ENCODE results near the gene YIPF3.
"Not testable (repeated sequence)": the region's sequence is repeated elsewhere in the genome, so short reads cannot be mapped to it uniquely, and the experiment has no call there.

The YIPF3 gene

DNA sequence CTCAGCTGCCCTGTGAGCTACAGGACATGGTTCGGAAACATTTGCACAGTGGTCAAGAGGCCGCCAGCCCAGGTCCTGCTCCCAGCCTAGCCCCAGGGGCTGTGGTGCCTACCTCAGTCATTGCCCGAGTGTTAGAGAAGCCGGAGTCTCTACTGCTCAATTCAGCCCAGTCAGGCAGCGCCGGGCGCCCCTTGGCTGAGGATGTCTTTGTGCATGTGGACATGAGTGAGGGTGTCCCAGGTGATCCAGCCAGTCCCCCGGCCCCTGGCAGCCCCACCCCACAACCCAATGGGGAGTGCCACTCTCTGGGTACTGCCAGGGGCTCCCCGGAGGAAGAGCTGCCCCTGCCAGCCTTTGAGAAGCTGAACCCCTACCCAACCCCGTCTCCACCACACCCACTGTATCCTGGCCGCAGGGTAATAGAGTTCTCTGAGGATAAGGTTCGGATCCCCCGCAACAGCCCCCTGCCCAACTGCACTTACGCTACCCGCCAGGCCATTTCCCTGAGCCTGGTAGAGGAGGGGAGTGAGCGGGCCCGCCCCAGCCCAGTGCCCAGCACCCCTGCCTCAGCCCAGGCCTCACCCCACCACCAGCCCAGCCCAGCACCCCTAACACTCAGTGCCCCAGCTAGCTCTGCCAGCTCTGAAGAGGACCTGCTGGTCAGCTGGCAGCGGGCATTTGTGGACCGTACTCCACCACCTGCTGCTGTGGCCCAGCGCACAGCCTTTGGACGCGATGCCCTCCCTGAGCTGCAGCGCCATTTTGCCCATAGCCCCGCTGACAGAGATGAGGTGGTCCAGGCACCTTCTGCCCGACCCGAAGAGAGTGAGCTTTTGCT lies 11.8 kb downstream of the YIPF3 start:
- no peak overlapping the region for H3K27ac ChIP-seq

DNA sequence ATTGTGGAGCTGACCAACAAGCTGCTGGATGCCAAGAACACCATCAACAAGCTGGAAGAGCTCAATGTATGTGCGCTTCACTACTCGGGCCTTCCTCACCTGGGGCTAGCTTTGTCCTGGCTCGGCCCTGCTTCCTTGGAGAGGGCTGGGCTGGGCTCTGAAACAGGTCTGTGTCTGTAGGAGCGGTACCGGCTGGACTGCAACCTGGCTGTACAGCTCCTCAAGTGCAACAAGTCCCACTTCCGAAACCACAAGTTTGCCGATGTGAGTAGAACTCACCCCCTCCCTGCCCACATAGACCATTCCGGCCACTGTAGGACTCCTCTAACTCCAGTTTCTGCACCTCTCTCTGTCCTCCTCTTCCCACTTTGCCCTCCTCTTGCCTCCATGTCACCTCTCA lies 13.3 kb downstream of the YIPF3 start:
- no peak overlapping the region for H3K4me3 ChIP-seq
- no peaks in the 10 kb centered on the region for H3K9me3 ChIP-seq
- TF ChIP-seq, protein P1, sequence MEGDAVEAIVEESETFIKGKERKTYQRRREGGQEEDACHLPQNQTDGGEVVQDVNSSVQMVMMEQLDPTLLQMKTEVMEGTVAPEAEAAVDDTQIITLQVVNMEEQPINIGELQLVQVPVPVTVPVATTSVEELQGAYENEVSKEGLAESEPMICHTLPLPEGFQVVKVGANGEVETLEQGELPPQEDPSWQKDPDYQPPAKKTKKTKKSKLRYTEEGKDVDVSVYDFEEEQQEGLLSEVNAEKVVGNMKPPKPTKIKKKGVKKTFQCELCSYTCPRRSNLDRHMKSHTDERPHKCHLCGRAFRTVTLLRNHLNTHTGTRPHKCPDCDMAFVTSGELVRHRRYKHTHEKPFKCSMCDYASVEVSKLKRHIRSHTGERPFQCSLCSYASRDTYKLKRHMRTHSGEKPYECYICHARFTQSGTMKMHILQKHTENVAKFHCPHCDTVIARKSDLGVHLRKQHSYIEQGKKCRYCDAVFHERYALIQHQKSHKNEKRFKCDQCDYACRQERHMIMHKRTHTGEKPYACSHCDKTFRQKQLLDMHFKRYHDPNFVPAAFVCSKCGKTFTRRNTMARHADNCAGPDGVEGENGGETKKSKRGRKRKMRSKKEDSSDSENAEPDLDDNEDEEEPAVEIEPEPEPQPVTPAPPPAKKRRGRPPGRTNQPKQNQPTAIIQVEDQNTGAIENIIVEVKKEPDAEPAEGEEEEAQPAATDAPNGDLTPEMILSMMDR (IDR thresholded peaks at IDR 0.05), result no peak
- H3K36me3 ChIP-seq, result peaks cover 57 to 77% (median 69%) of the 10 kb centered on the region in 3 donors
- intact Hi-C loops (cut with DNase I; ENCODE audit: low total_unique reads), result loop anchor here (10.0 kb wide), 2 partner anchors 139 to 239 kb away; partner anchors contain the start of gene ZNF318
- DNase-seq, result peak in 1 of 2 donors; percentile 52
- H3K4me1 ChIP-seq, result peaks cover 0 to 18% (median 3%) of the 10 kb centered on the region in 4 donors
- no peaks in the 10 kb centered on the region for H3K27me3 ChIP-seq
- no peak overlapping the region for H3K27ac ChIP-seq

More for the DNA sequence above, 11.8 kb downstream of the YIPF3 start:
- H3K36me3 ChIP-seq, result peaks cover 46 to 62% (median 54%) of the 10 kb centered on the region in 3 donors
- no peaks in the 10 kb centered on the region for H3K27me3 ChIP-seq
- TF ChIP-seq, protein P1 (IDR thresholded peaks at IDR 0.05), result no peak
- intact Hi-C loops (cut with DNase I; ENCODE audit: low total_unique reads), result loop anchor here (10.0 kb wide), 2 partner anchors 140 to 240 kb away; partner anchors contain the start of gene ZNF318
- no peak for DNase-seq
- peaks cover 0 to 21% (median 15%) of the 10 kb centered on the region in 4 donors for H3K4me1 ChIP-seq
- H3K4me3 ChIP-seq, result no peak overlapping the region
- no peaks in the 10 kb centered on the region for H3K9me3 ChIP-seq

DNA sequence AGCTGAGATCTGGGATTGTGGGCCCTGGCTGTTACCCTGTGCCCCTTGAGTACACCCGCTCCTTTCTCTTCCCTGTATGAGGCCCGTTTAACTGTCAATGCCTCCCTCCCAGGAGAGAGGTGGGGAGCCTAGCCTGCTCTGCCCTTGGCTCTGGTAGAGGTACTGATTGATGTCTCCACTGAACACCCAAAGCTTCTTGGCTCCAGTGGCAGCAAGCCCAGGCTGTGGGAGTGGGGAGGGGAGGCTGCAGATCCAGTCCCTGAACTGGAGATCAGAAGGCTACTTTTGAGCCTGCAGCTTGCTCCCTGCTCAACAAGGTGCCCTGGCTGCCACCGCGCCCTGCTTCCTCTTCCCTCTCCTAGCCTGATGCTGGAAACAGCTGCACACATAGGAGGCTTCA lies 14.1 kb downstream of the YIPF3 start:
- no peaks in the 10 kb centered on the region for H3K9me3 ChIP-seq
- H3K4me3 ChIP-seq, result no peak overlapping the region
- H3K27me3 ChIP-seq, result no peaks in the 10 kb centered on the region
- peaks cover 57 to 85% (median 77%) of the 10 kb centered on the region in 3 donors for H3K36me3 ChIP-seq
- no peak for DNase-seq
- H3K4me1 ChIP-seq, result peaks cover 0 to 24% (median 2%) of the 10 kb centered on the region in 4 donors
- no peak overlapping the region for H3K27ac ChIP-seq
- intact Hi-C loops (cut with DNase I; ENCODE audit: low total_unique reads), result loop anchor here (10.0 kb wide), 2 partner anchors 138 to 238 kb away; partner anchors contain the start of gene ZNF318
- TF ChIP-seq, protein P1 (IDR thresholded peaks at IDR 0.05), result no peak

DNA sequence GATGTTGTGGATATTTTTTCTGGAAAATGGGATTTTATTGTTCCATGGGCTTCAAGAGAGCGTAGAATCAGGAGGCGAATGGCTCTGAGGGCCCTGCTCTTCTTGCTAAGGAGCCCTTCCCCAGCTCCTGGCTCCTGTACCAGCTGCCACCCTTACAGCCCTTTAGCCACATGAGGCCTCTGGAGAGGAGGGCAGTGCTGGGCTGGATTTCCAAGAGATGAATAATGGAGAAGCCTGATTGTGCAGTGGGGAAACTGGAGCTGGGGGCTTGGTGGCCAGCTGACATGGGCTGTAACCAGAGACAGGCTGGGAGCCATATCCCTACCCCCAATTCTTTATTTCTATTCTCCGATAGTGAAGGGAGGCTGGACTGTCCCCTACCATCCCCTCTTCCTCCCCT lies 15.8 kb downstream of the YIPF3 start:
- no peaks in the 10 kb centered on the region for H3K27me3 ChIP-seq
- DNase-seq, result no peak
- no peaks in the 10 kb centered on the region for H3K9me3 ChIP-seq
- intact Hi-C loops (cut with DNase I; ENCODE audit: low total_unique reads), result loop anchor here (10.0 kb wide), 2 partner anchors 136 to 236 kb away; partner anchors contain the start of gene ZNF318
- H3K4me1 ChIP-seq, result peaks cover 0 to 37% (median 13%) of the 10 kb centered on the region in 4 donors
- no peak overlapping the region for H3K4me3 ChIP-seq
- no peak overlapping the region for H3K27ac ChIP-seq
- peaks cover 57 to 85% (median 78%) of the 10 kb centered on the region in 3 donors for H3K36me3 ChIP-seq
- TF ChIP-seq, protein P1 (IDR thresholded peaks at IDR 0.05), result no peak

DNA sequence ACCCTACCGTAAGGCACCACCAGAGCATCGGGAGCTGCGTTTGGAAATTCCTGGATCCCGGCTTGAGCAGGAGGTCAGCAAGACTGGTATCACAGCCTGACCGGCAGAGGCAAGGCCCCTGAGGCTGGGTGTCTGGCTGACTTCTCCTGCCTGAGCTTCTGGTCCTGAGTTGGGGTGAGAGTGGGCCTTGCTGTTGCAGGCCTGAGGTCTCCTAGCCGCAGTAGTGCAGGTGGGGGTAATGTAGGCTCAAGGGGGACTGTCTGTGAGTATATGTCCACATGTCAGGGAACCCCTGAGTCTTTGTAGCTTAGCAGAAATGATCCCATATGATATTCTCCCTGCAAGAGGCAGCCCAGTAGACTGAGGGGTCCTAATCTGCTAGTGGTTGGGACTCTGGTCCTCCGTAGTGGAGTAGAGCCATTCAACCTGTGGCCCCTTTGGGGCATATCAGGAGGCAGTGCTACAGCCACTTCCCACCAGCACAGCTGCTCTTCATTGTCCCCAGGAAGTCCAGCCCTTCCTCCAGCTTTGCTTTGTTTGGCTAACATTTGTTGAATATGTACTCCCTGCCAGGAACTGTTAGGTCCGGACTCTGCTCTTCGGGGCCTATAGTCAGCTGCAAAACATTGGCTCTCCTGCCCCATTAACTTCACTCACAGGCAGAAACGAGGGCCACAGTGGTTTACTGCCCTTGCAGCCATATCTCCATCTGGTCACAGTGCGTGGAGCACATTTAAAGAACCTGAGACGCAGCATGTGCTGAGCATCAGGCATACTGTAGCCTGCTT lies 17.5 kb downstream of the YIPF3 start:
- H3K4me1 ChIP-seq, result peaks cover 0 to 49% (median 24%) of the 10 kb centered on the region in 4 donors
- DNase-seq, result no peak
- peak overlapping the region; percentile 6 to 28 for H3K27ac ChIP-seq
- intact Hi-C loops (cut with DNase I; ENCODE audit: low total_unique reads), result no loop called here
- peaks cover 47 to 68% (median 62%) of the 10 kb centered on the region in 3 donors for H3K36me3 ChIP-seq
- no peak overlapping the region for H3K4me3 ChIP-seq
- H3K9me3 ChIP-seq, result no peaks in the 10 kb centered on the region
- TF ChIP-seq, protein P1 (IDR thresholded peaks at IDR 0.05), result no peak
- no peaks in the 10 kb centered on the region for H3K27me3 ChIP-seq

DNA sequence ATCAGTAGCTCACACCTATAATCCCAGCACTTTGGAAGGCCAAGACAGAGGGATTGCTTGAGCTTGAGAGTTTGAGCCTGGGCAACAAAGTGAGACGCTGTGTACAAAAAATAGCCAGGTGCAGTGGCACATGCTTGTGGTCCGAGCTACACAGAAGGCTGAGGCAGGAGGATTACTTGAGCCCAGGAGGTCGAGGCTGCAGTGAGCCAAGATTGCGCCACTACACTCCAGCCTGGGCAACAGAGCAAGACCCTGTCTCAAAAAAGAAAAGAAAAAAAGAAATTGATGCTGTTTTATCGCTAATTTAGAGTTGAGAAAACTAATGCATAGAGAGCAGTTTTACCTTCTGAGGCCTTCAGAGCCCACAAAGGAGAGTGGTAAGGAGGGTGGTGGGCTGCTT lies 18.4 kb downstream of the YIPF3 start:
- intact Hi-C loops (cut with DNase I; ENCODE audit: low total_unique reads); H3K9me3 ChIP-seq; H3K27ac ChIP-seq; H3K27me3 ChIP-seq; DNase-seq; H3K4me3 ChIP-seq: not testable (repeated sequence)
- H3K36me3 ChIP-seq, result peaks cover 40 to 59% (median 55%) of the 10 kb centered on the region in 3 donors
- peaks cover 0 to 49% (median 24%) of the 10 kb centered on the region in 4 donors for H3K4me1 ChIP-seq
